PFSK-1 (cell line): ENCODE data around the gene NEK7.

Source experiments
- POLR2AphosphoS5 ChIP-seq: IDR thresholded peaks from 2 replicates; pipeline ENCODE4 v1.6.1; 2012; ENCODE audit warnings: low read depth, mild to moderate bottlenecking, control low read depth, low read length, moderate library complexity
- REST ChIP-seq, 2 experiments: IDR thresholded peaks; 2 replicates each; pipeline versions ENCODE4 v1.6.1 to v1.8.0; 2011 to 2012; ENCODE audit warnings: low read depth in 2 of 2, low read length in 2 of 2, control low read depth in 1 of 2, inconsistent platforms in 1 of 2, mild to moderate bottlenecking in 1 of 2, moderate library complexity in 1 of 2; ENCODE audit not compliant: insufficient read depth in 1 of 2
- TAF1 ChIP-seq: IDR thresholded peaks from 2 replicates; pipeline ENCODE4 v1.6.1; 2012; ENCODE audit warnings: low read length, control low read depth, borderline replicate concordance; ENCODE audit not compliant: insufficient read depth

DNA sequence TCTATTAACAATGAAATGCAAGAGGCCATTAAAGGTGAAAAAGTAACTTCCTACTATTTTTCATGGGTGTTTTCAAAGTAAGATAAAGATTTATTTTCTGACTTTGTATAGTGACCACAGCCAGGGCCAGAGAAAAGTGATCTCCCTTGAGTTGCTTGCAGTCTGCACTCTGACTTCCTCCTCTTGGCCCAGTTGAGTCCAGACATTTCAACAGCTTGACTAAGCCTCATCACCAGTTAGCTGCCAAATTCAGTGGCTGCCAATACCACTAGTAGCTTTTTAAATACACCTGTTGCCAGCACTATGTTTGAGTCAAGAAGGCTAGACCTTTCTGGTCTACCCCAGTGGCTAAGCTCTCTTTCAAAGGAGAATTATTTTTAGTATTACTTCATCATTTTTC is 3.7 kb upstream of the NEK7 start:
- TF ChIP-seq TAF1: no peak
- no peak for TF ChIP-seq POLR2AphosphoS5
- TF ChIP-seq REST (IDR thresholded peaks at IDR 0.05; ENCODE audit: insufficient read depth in 1 of 2, low read depth in 2 of 2, low read length in 2 of 2): no peak
